Neural progenitor cell (in vitro differentiated cells): ENCODE measurements around the gene FAM53B.

Experiments
- CTCF ChIP-seq: fragments of 200-600 bp; sonication (generic); IDR thresholded peaks from 2 replicates; pipeline ENCODE4 v1.5.1; 2017; ENCODE audit warnings: antibody characterized with exemption, mild to moderate bottlenecking
- EZH2 ChIP-seq: fragments of 200-600 bp; sonication (generic); IDR thresholded peaks from 2 replicates; pipeline ENCODE4 v1.6.1; 2017; ENCODE audit warnings: antibody characterized with exemption, mild to moderate bottlenecking, moderate library complexity
- EZH2phosphoT487 ChIP-seq: fragments of 200-600 bp; sonication (generic); IDR thresholded peaks from 2 replicates; pipeline ENCODE4 v1.6.1; 2017; ENCODE audit warnings: antibody characterized with exemption

DNA sequence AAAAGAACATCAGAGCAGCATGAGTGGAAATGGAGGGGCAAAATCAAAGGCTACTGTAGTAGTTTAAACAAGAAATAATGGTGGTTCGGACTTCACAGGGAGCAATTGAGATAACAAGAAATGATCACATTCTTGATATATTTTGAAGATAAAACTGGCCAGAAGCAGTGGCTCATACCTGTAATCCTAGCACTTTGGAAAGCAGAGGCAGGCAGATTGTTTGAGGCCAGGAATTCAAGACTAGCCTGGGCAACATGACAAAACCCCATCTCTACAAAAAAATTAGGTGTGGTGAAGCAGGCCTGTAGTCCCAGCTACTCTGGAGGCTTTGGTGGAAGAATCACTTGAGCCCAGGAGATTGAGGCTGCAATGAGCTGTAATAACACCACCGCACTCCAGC lies 24.6 kb upstream of the FAM53B start:
- TF ChIP-seq CTCF (no peak), EZH2 (no peak), EZH2phosphoT487 (no peak)
